ENCODE results near the gene MTCL1. TPM values are rescaled to one million over a fixed set of nuclear protein-coding genes. Genes with fewer than 3 reads are reported as not detected.

Gene MTCL1
- total and polyA plus RNA-seq, 4 donors = 0.65 to 5.4 (median 1.4) TPM

DNA sequence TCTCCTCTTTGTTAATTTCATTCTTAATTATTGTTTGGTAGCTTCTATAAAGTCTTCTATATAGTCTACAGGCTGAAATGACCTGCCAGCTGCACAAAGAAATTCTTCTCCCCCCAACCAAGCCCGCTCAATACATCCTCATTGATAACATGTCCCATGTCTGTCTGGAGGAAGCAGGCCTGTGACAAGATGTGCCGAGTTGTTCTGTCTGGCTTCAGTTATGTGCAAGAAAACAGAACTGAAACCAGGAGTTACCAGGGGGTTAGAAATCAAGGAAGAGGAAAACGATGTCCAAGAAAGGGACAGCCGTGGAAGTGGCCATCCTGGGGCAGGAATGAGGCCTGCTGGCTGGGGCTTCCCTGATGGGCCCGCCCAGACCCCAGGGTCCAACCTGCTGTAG, 57.6 kb downstream of the MTCL1 start:
- H3K27ac ChIP-seq (ENCODE audit: low read depth in 1 of 2, low read length in 2 of 2) = no peak overlapping the region
- H3K4me1 ChIP-seq (ENCODE audit: control insufficient read depth in 4 of 4, insufficient read depth in 4 of 4, low read length in 3 of 4) = no peaks in the 10 kb centered on the region
- DNase-seq (ENCODE audit: low spot score) = no peak
- TF ChIP-seq MAX (IDR thresholded peaks at IDR 0.05) (no peak), YY1 (IDR thresholded peaks at IDR 0.05) (no peak)
- H3K36me3 ChIP-seq (ENCODE audit: control insufficient read depth in 4 of 4, insufficient read depth in 3 of 4, low read depth in 1 of 4, low read length in 3 of 4) = no peaks in the 10 kb centered on the region
- H3K27me3 ChIP-seq (ENCODE audit: control insufficient read depth in 4 of 4, insufficient read depth in 4 of 4, low read length in 3 of 4) = no peaks in the 10 kb centered on the region
- H3K9ac ChIP-seq (ENCODE audit: low read depth in 1 of 2, low read length in 2 of 2) = no peak overlapping the region
- H3K9me3 ChIP-seq (ENCODE audit: control insufficient read depth in 4 of 4, low read length in 3 of 4) = no peaks in the 10 kb centered on the region
- whole genome bisulfite sequencing = 80% methylated on average over 5 of the region's 5 CpGs
- no peak overlapping the region for H3K4me3 ChIP-seq (ENCODE audit: low read depth in 1 of 3, low read length in 3 of 3)

DNA sequence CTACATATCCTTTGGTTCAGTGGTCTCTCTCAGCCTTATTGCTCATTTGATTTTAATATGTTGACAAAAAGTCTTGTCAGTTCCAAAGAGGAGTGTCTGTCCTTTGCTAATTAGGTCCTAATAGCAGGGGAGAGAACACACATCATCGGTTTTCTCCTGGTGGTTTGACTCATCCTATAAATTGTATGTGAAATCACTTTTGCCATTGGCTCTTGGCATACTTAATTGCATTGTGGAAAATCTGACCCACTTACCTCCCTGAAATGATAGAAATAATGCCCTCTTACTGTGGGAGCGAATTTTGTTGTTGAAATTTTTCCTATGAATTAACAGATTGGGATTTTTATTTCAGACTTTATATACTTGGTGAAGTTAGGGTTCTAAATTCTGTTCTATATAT, 58.3 kb downstream of the MTCL1 start:
- Histone ChIP-seq H3K9me3 (ENCODE audit: control insufficient read depth in 4 of 4, low read length in 3 of 4) (no peaks in the 10 kb centered on the region), H3K36me3 (ENCODE audit: control insufficient read depth in 4 of 4, insufficient read depth in 3 of 4, low read depth in 1 of 4, low read length in 3 of 4) (no peaks in the 10 kb centered on the region), H3K27ac (ENCODE audit: low read depth in 1 of 2, low read length in 2 of 2) (no peak overlapping the region), H3K27me3 (ENCODE audit: control insufficient read depth in 4 of 4, insufficient read depth in 4 of 4, low read length in 3 of 4) (no peaks in the 10 kb centered on the region), H3K4me3 (ENCODE audit: low read depth in 1 of 3, low read length in 3 of 3) (no peak overlapping the region), H3K4me1 (ENCODE audit: control insufficient read depth in 4 of 4, insufficient read depth in 4 of 4, low read length in 3 of 4) (no peaks in the 10 kb centered on the region), H3K9ac (ENCODE audit: low read depth in 1 of 2, low read length in 2 of 2) (no peak overlapping the region)
- TF ChIP-seq FOXA1 (IDR thresholded peaks at IDR 0.05) (no peak), RXRA (IDR thresholded peaks at IDR 0.05) (no peak), TAF1 (conservative IDR thresholded peaks at IDR 0.05) (no peak), RAD21 (IDR thresholded peaks at IDR 0.05) (no peak), SP1 (IDR thresholded peaks at IDR 0.05) (no peak), HNF4A (conservative IDR thresholded peaks at IDR 0.05) (no peak), YY1 (IDR thresholded peaks at IDR 0.05) (no peak), REST (IDR thresholded peaks at IDR 0.05) (no peak), JUND (IDR thresholded peaks at IDR 0.05) (no peak), GABPA (IDR thresholded peaks at IDR 0.05 in 1 of 2, conservative IDR thresholded peaks at IDR 0.05 in 1 of 2) (no peak)
- TF ChIP-seq, protein P1, sequence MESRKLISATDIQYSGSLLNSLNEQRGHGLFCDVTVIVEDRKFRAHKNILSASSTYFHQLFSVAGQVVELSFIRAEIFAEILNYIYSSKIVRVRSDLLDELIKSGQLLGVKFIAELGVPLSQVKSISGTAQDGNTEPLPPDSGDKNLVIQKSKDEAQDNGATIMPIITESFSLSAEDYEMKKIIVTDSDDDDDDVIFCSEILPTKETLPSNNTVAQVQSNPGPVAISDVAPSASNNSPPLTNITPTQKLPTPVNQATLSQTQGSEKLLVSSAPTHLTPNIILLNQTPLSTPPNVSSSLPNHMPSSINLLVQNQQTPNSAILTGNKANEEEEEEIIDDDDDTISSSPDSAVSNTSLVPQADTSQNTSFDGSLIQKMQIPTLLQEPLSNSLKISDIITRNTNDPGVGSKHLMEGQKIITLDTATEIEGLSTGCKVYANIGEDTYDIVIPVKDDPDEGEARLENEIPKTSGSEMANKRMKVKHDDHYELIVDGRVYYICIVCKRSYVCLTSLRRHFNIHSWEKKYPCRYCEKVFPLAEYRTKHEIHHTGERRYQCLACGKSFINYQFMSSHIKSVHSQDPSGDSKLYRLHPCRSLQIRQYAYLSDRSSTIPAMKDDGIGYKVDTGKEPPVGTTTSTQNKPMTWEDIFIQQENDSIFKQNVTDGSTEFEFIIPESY (IDR thresholded peaks at IDR 0.05) = no peak
- WGBS = 88% methylated on average over 2 of the region's 2 CpGs
- no peak for DNase-seq (ENCODE audit: low spot score)

GRCh38 chr18:8765783-8766463, 60.6 kb downstream of the MTCL1 start:
- no peaks in the 10 kb centered on the region for H3K9me3 ChIP-seq (ENCODE audit: control insufficient read depth in 4 of 4, low read length in 3 of 4)
- no peak overlapping the region for H3K9ac ChIP-seq (ENCODE audit: low read depth in 1 of 2, low read length in 2 of 2)
- no peak for DNase-seq (ENCODE audit: low spot score)
- no peak overlapping the region for H3K27ac ChIP-seq (ENCODE audit: low read depth in 1 of 2, low read length in 2 of 2)
- no peak overlapping the region for H3K4me3 ChIP-seq (ENCODE audit: low read depth in 1 of 3, low read length in 3 of 3)
- no peaks in the 10 kb centered on the region for H3K4me1 ChIP-seq (ENCODE audit: control insufficient read depth in 4 of 4, insufficient read depth in 4 of 4, low read length in 3 of 4)
- no peaks in the 10 kb centered on the region for H3K27me3 ChIP-seq (ENCODE audit: control insufficient read depth in 4 of 4, insufficient read depth in 4 of 4, low read length in 3 of 4)
- no peaks in the 10 kb centered on the region for H3K36me3 ChIP-seq (ENCODE audit: control insufficient read depth in 4 of 4, insufficient read depth in 3 of 4, low read depth in 1 of 4, low read length in 3 of 4)
- 91% methylated on average over 11 of the region's 11 CpGs for WGBS
- TF ChIP-seq TAF1 (conservative IDR thresholded peaks at IDR 0.05) (no peak), FOXA1 (IDR thresholded peaks at IDR 0.05) (no peak), FOXA2 (IDR thresholded peaks at IDR 0.05) (no peak), GABPA (IDR thresholded peaks at IDR 0.05 in 1 of 2, conservative IDR thresholded peaks at IDR 0.05 in 1 of 2) (no peak), REST (IDR thresholded peaks at IDR 0.05) (no peak), ATF3 (IDR thresholded peaks at IDR 0.05) (no peak), JUND (IDR thresholded peaks at IDR 0.05) (no peak), NR2F2 (IDR thresholded peaks at IDR 0.05) (no peak), YY1 (IDR thresholded peaks at IDR 0.05) (no peak), SP1 (IDR thresholded peaks at IDR 0.05) (no peak), RXRA (IDR thresholded peaks at IDR 0.05) (no peak)
- TF ChIP-seq, protein P1 (IDR thresholded peaks at IDR 0.05) = no peak
